KMS-11 (cell line): Measurements from ENCODE around the gene SH3PXD2B.

Source experiments
- H2AFZ ChIP-seq: fragments of 200-600 bp; sonication (generic); 2 replicates; pipeline ENCODE4 v1.6.1; 2016; ENCODE audit warnings: antibody characterized with exemption, mixed run types, low read depth
- H3K27ac ChIP-seq: fragments of 200-600 bp; sonication (generic); 2 replicates; pipeline ENCODE4 v1.6.1; 2016; ENCODE audit warnings: mild to moderate bottlenecking, mixed run types
- H3K27me3 ChIP-seq: fragments of 200-600 bp; sonication (generic); 2 replicates; pipeline ENCODE4 v1.6.1; 2017; ENCODE audit warnings: mild to moderate bottlenecking, low read depth, mixed run types, moderate library complexity; ENCODE audit not compliant: insufficient read depth
- H3K36me3 ChIP-seq: fragments of 200-600 bp; sonication (generic); 2 replicates; pipeline ENCODE4 v1.6.1; 2017; ENCODE audit warnings: mild to moderate bottlenecking, mixed run types; ENCODE audit not compliant: insufficient read depth
- H3K4me1 ChIP-seq: fragments of 200-600 bp; sonication (generic); 2 replicates; pipeline ENCODE4 v1.6.1; 2016; ENCODE audit warnings: mild to moderate bottlenecking, low read depth, mixed run types; ENCODE audit not compliant: poor library complexity, severe bottlenecking
- H3K4me2 ChIP-seq: fragments of 200-600 bp; sonication (generic); 2 replicates; pipeline ENCODE4 v1.7.0; 2016; ENCODE audit warnings: mild to moderate bottlenecking, mixed run types
- H3K4me3 ChIP-seq: fragments of 200-600 bp; sonication (generic); IDR thresholded peaks from 2 replicates; pipeline ENCODE4 v1.6.1; 2017; ENCODE audit warnings: low read depth, low read length, mixed read lengths; ENCODE audit not compliant: insufficient read depth
- H3K79me2 ChIP-seq: fragments of 200-600 bp; sonication (generic); 2 replicates; pipeline ENCODE4 v1.6.1; 2016; ENCODE audit warnings: low read depth, mixed run types; ENCODE audit not compliant: insufficient read depth
- H3K9ac ChIP-seq: fragments of 200-600 bp; sonication (generic); 2 replicates; pipeline ENCODE4 v1.6.1; 2016; ENCODE audit warnings: mild to moderate bottlenecking, mixed run types
- H4K20me1 ChIP-seq: fragments of 200-600 bp; sonication (generic); 2 replicates; pipeline ENCODE4 v1.6.1; 2016; ENCODE audit warnings: mild to moderate bottlenecking, mixed run types; ENCODE audit not compliant: insufficient read depth
- TF ChIP-seq, protein P1 (sequence below): fragments of 200-600 bp; sonication (generic); conservative IDR thresholded peaks from 2 replicates; pipeline ENCODE4 v1.6.1; 2017; ENCODE audit warnings: low read depth, mild to moderate bottlenecking, antibody characterized with exemption, low read length, moderate library complexity, mixed read lengths

The SH3PXD2B gene

DNA sequence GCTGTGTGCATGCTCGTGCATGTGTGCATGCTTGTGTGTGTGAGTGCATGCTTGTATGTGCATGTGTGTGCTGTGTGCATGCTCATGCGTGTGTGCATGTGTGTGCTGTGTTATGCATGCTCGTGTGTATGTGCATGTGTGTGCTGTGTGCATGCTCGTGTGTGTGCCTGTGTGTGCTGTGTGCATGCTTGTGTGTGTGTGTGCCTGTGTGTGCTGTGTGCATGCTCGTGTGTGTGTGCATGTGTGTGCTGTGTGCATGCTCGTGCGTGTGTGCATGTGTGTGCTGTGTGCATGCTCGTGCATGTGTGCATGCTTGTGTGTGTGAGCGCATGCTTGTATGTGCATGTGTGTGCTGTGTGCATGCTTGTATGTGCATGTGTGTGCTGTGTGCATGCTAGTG is 30.3 kb upstream of the SH3PXD2B start:
- TF ChIP-seq, protein P1, sequence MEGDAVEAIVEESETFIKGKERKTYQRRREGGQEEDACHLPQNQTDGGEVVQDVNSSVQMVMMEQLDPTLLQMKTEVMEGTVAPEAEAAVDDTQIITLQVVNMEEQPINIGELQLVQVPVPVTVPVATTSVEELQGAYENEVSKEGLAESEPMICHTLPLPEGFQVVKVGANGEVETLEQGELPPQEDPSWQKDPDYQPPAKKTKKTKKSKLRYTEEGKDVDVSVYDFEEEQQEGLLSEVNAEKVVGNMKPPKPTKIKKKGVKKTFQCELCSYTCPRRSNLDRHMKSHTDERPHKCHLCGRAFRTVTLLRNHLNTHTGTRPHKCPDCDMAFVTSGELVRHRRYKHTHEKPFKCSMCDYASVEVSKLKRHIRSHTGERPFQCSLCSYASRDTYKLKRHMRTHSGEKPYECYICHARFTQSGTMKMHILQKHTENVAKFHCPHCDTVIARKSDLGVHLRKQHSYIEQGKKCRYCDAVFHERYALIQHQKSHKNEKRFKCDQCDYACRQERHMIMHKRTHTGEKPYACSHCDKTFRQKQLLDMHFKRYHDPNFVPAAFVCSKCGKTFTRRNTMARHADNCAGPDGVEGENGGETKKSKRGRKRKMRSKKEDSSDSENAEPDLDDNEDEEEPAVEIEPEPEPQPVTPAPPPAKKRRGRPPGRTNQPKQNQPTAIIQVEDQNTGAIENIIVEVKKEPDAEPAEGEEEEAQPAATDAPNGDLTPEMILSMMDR: no peak

GRCh38 chr5:172482156-172483020 is 28.1 kb upstream of the SH3PXD2B start:
- no peaks in the 10 kb centered on the region for H3K4me1 ChIP-seq
- no peaks in the 10 kb centered on the region for H3K27me3 ChIP-seq
- H3K4me2 ChIP-seq: no peak overlapping the region
- no peaks in the 10 kb centered on the region for H3K79me2 ChIP-seq
- H3K36me3 ChIP-seq: no peaks in the 10 kb centered on the region
- no peak overlapping the region for H3K27ac ChIP-seq
- TF ChIP-seq, protein P1: no peak
- no peak overlapping the region for H3K4me3 ChIP-seq
- H4K20me1 ChIP-seq: no peaks in the 10 kb centered on the region
- no peak overlapping the region for H3K9ac ChIP-seq
- no peak overlapping the region for H2AFZ ChIP-seq

More for the DNA sequence above, 30.3 kb upstream of the SH3PXD2B start:
- H3K4me1 ChIP-seq: no peaks in the 10 kb centered on the region
- no peak overlapping the region for H3K27ac ChIP-seq
- no peaks in the 10 kb centered on the region for H3K36me3 ChIP-seq
- H4K20me1 ChIP-seq: no peaks in the 10 kb centered on the region
- no peaks in the 10 kb centered on the region for H3K27me3 ChIP-seq
- no peaks in the 10 kb centered on the region for H3K79me2 ChIP-seq
- H3K4me2 ChIP-seq: no peak overlapping the region
- no peak overlapping the region for H3K9ac ChIP-seq
- no peak overlapping the region for H2AFZ ChIP-seq
- no peak overlapping the region for H3K4me3 ChIP-seq

GRCh38 chr5:172481011-172481800 is 26.9 kb upstream of the SH3PXD2B start:
- TF ChIP-seq, protein P1: no peak
- Histone ChIP-seq H3K9ac (no peak overlapping the region), H3K36me3 (no peaks in the 10 kb centered on the region), H3K27me3 (no peaks in the 10 kb centered on the region), H3K79me2 (no peaks in the 10 kb centered on the region), H2AFZ (no peak overlapping the region), H3K4me2 (no peak overlapping the region), H3K4me1 (no peaks in the 10 kb centered on the region), H3K4me3 (no peak overlapping the region), H3K27ac (no peak overlapping the region), H4K20me1 (no peaks in the 10 kb centered on the region)

DNA sequence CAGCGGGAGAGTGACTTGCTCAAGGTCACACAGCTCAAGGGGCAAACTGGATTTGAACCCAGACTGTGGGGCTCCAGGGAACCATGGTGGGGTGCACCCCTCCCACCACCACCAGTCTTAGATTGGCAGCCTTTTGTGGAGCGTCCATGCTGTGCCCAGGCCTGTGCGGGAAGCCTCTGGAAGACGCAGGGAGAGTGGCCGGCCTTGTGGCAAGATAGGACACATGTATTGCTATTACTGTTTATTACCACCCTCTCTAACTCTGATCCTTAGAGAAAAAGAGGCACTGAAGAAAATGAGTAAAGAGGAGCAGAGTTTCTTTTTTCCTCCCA is 25.4 kb upstream of the SH3PXD2B start:
- H3K27ac ChIP-seq: no peak overlapping the region
- TF ChIP-seq, protein P1: no peak

More for the DNA sequence above, 25.4 kb upstream of the SH3PXD2B start:
- H2AFZ ChIP-seq: no peak overlapping the region
- no peak overlapping the region for H3K4me3 ChIP-seq
- H3K79me2 ChIP-seq: no peaks in the 10 kb centered on the region
- no peaks in the 10 kb centered on the region for H3K27me3 ChIP-seq
- H4K20me1 ChIP-seq: no peaks in the 10 kb centered on the region
- no peaks in the 10 kb centered on the region for H3K4me1 ChIP-seq
- H3K4me2 ChIP-seq: no peak overlapping the region
- H3K36me3 ChIP-seq: no peaks in the 10 kb centered on the region
- no peak overlapping the region for H3K9ac ChIP-seq
